Left lung (tissue), 10 donors: ENCODE data around the gene MMS19. TPM values are rescaled to one million over a fixed set of nuclear protein-coding genes. Genes with fewer than 3 reads are reported as not detected.
"Not testable (repeated sequence)": the region's sequence is repeated elsewhere in the genome, so short reads cannot be mapped to it uniquely, and the experiment has no call there.

ENCODE experiments used
- ATAC-seq: fragments of 200-7000 bp; cut with Tn5 transposase; one replicate; pipeline ENCODE4 v1.9.1; 2020; ENCODE audit warnings: moderate library complexity
- DNase-seq, 4 donors: peaks; one replicate each; pipeline ENCODE4 v3.0.0-alpha.2; 2013 to 2020
- H3K27ac ChIP-seq, 2 donors: fragments of 200-600 bp; sonication (generic) in 1 of 2; one replicate each; pipeline versions ENCODE4 v1.5.0 to v1.8.0; 2020 to 2021
- H3K27me3 ChIP-seq, 2 donors: fragments of 200-600 bp; sonication (generic) in 1 of 2; one replicate each; pipeline versions ENCODE4 v1.5.0 to v1.8.0; 2020 to 2021
- H3K36me3 ChIP-seq, 2 donors: fragments of 200-600 bp; sonication (generic) in 1 of 2; one replicate each; pipeline versions ENCODE4 v1.5.0 to v1.8.0; 2020 to 2021
- H3K4me1 ChIP-seq, 2 donors: fragments of 200-600 bp; one replicate each; pipeline ENCODE4 v1.8.0; 2021
- H3K4me3 ChIP-seq, 2 donors: fragments of 200-600 bp; sonication (generic) in 1 of 2; one replicate each; pipeline versions ENCODE4 v1.5.0 to v1.8.0; 2020 to 2021; ENCODE audit warnings: mild to moderate bottlenecking in 1 of 2
- H3K9me3 ChIP-seq, 2 donors: fragments of 200-600 bp; sonication (generic) in 1 of 2; one replicate each; pipeline versions ENCODE4 v1.5.0 to v1.8.0; 2020 to 2021
- intact Hi-C, 2 donors: fragments of 100-400 bp; cut with DNase I; formaldehyde crosslinking; loops; one replicate each; pipeline versions ENCODE4 v1.11.2 to v1.14.2; 2022
- polyA plus RNA-seq, 6 donors: library from polyadenylated mRNA; unstranded; fragments of 120-200 nt; gene quantifications; one replicate each; pipeline ENCODE4 v1.2.1, GENCODE V29; 2013; ENCODE audit not compliant: insufficient read length in 6 of 6
- total RNA-seq, 2 donors: library from RNA; stranded (reverse); fragmentation: NEBNext Ultra II Directional; extraction: Animal tissue kit (Norgen Biotek cat#: 25700); gene quantifications; one replicate each; pipeline ENCODE4 v1.2.1, GENCODE V29; 2021
- TF ChIP-seq, protein P1 (sequence below), 2 donors: fragments of 200-600 bp; sonication (generic) in 1 of 2; IDR thresholded peaks; one replicate each; pipeline versions ENCODE4 v1.5.0 to v1.8.0; 2021; ENCODE audit warnings: antibody characterized with exemption in 2 of 2
- donor health status: DM: no; HTN: yes; CAD: no.
- donor health status: DM: no; HTN: no; CAD: no.

MMS19 gene
- total and polyA plus RNA-seq, 8 donors = 60.1 to 113 (median 97.4) TPM

DNA sequence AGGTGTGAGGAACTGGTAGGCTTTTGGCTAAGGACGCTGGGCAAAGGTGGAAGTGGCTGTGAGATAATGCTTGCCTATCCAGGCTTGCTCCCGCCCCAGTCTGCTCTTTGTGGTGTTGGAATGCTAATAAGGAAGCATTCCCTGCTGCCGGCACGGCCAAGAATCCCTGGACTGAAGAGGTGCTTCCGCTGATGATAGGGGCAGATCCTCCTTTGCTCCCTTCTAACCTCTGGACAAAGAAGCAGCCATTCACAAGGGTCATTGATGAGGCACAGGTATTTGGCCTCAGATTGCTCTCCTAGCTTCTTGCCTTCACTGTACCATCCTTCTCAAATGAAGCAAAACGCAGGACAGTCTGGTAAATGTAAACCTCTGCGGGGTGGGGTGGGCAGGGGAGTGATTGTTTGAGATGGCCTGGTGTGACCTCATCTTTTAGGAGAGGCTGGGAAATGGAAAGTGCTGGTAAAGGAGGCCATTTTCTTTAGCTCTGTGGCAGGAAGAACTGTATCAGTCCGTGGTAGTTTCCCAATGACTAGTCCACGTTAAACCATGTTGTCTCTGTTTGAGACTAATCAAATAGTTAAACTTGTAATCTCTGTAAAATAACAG is 70.5 kb downstream of the MMS19 start:
- intact Hi-C loops = no loop called here
- peak overlapping the region; percentile 93 to 98 for H3K4me3 ChIP-seq
- no peaks in the 10 kb centered on the region for H3K9me3 ChIP-seq
- peaks cover 19 to 61% of the 10 kb centered on the region in 2 donors for H3K4me1 ChIP-seq
- ATAC-seq (peak; percentile 35), DNase-seq (peak in 1 of 4 donors; percentile 60)
- no peaks in the 10 kb centered on the region for H3K27me3 ChIP-seq
- H3K36me3 ChIP-seq = peaks cover 0 to 36% of the 10 kb centered on the region in 2 donors
- H3K27ac ChIP-seq = peak overlapping the region; percentile 93 to 94
- TF ChIP-seq, protein P1, sequence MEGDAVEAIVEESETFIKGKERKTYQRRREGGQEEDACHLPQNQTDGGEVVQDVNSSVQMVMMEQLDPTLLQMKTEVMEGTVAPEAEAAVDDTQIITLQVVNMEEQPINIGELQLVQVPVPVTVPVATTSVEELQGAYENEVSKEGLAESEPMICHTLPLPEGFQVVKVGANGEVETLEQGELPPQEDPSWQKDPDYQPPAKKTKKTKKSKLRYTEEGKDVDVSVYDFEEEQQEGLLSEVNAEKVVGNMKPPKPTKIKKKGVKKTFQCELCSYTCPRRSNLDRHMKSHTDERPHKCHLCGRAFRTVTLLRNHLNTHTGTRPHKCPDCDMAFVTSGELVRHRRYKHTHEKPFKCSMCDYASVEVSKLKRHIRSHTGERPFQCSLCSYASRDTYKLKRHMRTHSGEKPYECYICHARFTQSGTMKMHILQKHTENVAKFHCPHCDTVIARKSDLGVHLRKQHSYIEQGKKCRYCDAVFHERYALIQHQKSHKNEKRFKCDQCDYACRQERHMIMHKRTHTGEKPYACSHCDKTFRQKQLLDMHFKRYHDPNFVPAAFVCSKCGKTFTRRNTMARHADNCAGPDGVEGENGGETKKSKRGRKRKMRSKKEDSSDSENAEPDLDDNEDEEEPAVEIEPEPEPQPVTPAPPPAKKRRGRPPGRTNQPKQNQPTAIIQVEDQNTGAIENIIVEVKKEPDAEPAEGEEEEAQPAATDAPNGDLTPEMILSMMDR (IDR thresholded peaks at IDR 0.05) = no peak

DNA sequence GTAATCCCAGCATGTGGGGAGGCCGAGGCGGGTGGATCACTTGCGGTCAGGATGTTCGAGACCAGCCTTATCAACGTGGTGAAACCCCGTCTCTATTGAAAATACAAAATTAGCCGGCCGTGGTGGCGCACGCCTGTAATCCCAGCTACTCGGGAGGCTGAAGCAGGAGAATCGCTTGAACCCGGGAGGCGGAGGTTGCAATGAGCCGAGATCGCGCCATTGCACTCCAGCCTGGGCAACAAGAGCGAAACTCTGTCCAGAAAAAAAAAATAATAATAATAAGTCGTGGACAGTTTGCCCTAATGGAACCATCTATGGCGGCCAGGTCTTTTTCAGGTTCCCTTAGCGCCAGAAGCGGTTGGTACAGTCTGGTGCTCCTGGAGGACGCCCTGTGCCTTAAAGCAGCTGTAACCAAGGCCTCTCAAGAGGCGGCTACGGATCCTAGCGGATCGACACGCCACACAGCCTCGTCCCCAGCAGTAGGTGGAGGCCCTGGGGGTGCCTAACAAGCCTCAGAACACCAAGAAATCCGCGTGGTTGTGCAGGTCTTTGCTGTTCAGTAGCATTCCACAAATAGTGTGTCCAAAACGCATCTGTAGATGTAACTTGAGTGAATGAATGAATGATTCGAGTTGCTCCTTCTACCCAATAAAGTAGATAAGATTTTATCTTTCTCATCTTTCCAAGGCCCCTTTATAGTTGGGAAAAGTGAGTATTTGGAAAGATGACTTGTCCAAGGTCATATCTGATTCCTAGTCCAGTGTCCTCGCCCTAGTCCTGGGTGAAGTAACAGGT is 71.2 kb downstream of the MMS19 start:
- Histone ChIP-seq H3K36me3 (peaks cover 0 to 31% of the 10 kb centered on the region in 2 donors), H3K4me3 (peak overlapping the region; percentile 93 to 98), H3K4me1 (peaks cover 19 to 68% of the 10 kb centered on the region in 2 donors), H3K27ac (peak overlapping the region; percentile 93 to 94), H3K27me3 (no peaks in the 10 kb centered on the region), H3K9me3 (no peaks in the 10 kb centered on the region)
- intact Hi-C loops = no loop called here
- ATAC-seq (peak; percentile 13), DNase-seq (peak in 1 of 4 donors; percentile 74)
- TF ChIP-seq, protein P1 (IDR thresholded peaks at IDR 0.05) = no peak

DNA sequence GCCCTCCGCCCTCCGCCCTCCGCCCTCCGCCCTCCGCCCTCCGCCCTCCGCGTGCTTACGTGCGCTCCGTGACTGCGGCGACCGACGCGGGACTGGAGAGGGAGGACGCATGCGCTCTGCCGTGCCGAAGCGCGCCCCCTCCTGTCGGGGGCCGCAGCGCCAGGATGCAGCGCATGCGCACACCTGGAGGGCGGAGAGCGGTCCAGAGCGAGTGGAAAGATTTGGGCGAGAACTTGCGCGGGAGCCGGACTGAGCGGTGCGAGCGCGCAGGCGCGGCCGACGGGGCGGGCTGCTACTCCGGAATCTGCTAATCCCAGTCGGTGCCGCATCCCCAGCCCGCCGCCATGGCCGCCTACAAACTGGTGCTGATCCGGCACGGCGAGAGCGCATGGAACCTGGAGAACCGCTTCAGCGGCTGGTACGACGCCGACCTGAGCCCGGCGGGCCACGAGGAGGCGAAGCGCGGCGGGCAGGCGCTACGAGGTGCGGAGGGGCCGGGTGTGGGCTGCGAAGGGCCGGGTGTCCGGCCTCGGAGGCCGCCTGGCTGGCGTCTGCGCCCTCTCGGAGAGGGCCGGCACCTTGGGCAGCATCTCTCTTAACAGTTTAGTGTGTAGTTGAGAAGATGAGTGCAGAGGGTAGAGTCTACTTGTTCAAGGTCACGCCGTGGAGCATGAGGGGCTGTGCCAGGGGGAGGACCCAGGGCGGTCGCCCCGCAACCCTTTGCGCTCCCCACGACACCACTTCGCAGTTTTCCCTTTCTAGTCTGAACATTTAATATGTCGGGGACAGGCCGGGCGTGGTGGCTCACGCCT is 72.1 kb downstream of the MMS19 start, which contains the start of gene PGAM1:
Gene PGAM1, plus strand, starts transcription at position 228 of the 812 bp plus-strand sequence. Its CDS starts 117 bp downstream, at position 345.
- Histone ChIP-seq H3K4me3 (peak within 1 kb of the TSS; percentile 93 to 98), H3K36me3 (peaks cover 0 to 22% of the 10 kb centered on the region in 2 donors), H3K4me1 (peaks cover 19 to 74% of the 10 kb centered on the region in 2 donors), H3K27ac (peak within 1 kb of the TSS; percentile 93 to 94), H3K9me3 (no peaks in the 10 kb centered on the region), H3K27me3 (no peaks in the 10 kb centered on the region)
- ATAC-seq = peak; percentile 92
- TF ChIP-seq, protein P1 (IDR thresholded peaks at IDR 0.05) = peak; percentile 25 to 56
- intact Hi-C loops = no loop called here
- DNase-seq = peak; percentile 96 to 99 (median 97)

DNA sequence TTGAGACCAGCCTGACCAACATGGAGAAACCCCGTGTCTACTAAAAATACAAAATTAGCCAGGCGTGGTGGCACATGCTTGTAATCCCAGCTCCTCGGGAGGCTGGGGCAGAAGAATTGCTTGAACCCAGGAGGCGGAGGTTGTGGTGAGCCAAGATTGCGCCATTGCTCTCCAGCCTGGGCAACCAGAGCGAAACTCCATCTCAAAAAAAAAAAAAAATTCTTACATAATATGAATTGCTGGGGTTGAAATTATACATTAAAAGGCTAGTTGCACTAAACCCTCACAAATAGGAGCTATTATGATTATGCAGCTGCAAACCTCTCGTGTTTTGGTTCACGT is 74.5 kb downstream of the MMS19 start:
- intact Hi-C loops, H3K9me3 ChIP-seq, ATAC-seq, H3K4me3 ChIP-seq, H3K36me3 ChIP-seq, H3K27me3 ChIP-seq: not testable (repeated sequence)
- peaks cover 19 to 66% of the 10 kb centered on the region in 2 donors for H3K4me1 ChIP-seq
- peak in 1 of 4 donors; percentile 50 for DNase-seq
- peak overlapping the region; percentile 26 to 94 for H3K27ac ChIP-seq

DNA sequence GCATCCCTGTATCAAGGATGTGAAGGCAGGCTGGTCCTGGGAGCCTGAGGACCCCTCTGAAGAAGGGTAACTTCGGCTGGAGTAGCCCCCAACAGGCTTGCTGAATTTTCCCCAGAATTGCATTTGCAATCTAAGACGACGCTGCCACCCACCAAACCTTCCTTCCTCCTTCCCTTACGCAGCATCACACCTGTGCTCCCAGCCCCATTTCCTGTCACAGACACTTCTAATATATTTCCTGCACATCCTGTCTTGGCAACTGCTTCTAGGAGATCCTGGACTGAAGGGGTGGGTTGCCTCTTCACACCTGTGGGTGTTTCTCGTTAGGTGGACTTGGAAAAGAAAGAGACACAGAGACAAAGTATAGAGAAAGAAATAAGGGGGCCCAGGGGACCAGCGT is 81.7 kb downstream of the MMS19 start:
- ATAC-seq (no peak), DNase-seq (no peak)
- Histone ChIP-seq H3K27ac (no peak overlapping the region), H3K4me3 (no peak overlapping the region), H3K9me3 (no peaks in the 10 kb centered on the region), H3K4me1 (peaks cover 0 to 35% of the 10 kb centered on the region in 2 donors), H3K36me3 (no peaks in the 10 kb centered on the region), H3K27me3 (no peaks in the 10 kb centered on the region)
- intact Hi-C loops = no loop called here
- TF ChIP-seq, protein P1 (IDR thresholded peaks at IDR 0.05) = no peak
